Mesodermal cell (in vitro differentiated cells): Measurements from ENCODE around the gene COP1.

Source experiments
- H3K27ac ChIP-seq: 2 replicates; pipeline ENCODE4 v1.7.0; 2013; ENCODE audit warnings: mild to moderate bottlenecking, low read depth, low read length, moderate library complexity; ENCODE audit not compliant: severe bottlenecking
- H3K36me3 ChIP-seq: 2 replicates; pipeline ENCODE4 v1.7.1; 2013; ENCODE audit warnings: mild to moderate bottlenecking, low read length, moderate library complexity; ENCODE audit not compliant: control insufficient read depth, insufficient read depth
- H3K4me1 ChIP-seq: one replicate; pipeline ENCODE4 v1.7.1; 2013; ENCODE audit warnings: mild to moderate bottlenecking, low read length; ENCODE audit not compliant: insufficient read depth, control insufficient read depth, poor library complexity, severe bottlenecking
- H3K4me3 ChIP-seq: 2 replicates; pipeline ENCODE4 v1.7.0; 2013; ENCODE audit warnings: low read length, control low read depth, mild to moderate bottlenecking; ENCODE audit not compliant: insufficient read depth, poor library complexity, severe bottlenecking; ENCODE audit errors: extremely low read depth
- H3K9me3 ChIP-seq: 2 replicates; pipeline ENCODE4 v1.7.1; 2013; ENCODE audit warnings: mild to moderate bottlenecking, low read length, moderate library complexity; ENCODE audit not compliant: control insufficient read depth
- WGBS, 2 experiments: methylation state at CpG; one replicate each; pipeline ENCODE4 v1.1.5; 2013; ENCODE audit warnings: missing lambda C conversion rate in 2 of 2; ENCODE audit not compliant: insufficient coverage in 2 of 2; 5-methylcytosine and 5-hydroxymethylcytosine counted together

The COP1 gene

DNA sequence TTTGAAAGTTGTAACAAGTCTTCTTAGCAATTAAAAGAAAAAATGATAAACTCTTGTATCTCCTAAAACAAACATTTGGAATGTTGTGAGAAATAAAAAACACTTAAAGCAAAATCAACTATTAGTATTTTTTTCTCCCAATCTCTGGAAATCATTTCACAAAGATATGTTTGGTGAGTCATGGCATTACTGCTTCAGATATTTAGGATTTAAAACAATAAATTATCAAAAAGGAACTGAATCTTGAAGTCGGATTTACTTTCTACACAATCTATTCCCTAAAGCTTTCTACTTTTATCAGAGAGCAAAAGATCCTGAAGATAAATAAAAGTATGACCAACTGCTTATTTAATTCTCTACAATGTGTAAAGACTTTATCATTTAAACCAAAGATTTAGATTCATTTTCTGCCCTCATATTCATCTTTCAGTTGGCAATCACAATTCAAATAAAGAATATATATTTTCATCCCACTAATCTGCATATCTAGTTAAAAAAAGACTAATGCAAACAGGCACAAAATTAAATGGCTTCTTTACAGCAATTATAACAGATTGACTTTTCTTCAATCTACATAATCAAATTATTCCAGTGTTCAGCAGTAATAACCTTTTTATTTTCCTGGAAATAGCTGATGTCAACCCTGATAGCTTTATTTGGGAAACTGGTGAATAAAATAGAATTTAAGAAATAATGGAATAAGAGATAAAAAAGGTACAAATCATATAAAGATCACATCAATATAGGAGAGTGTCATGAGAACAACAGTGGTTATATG, 230.0 kb downstream of the COP1 start:
- Histone ChIP-seq H3K36me3 (peaks cover 27% of the 10 kb centered on the region), H3K9me3 (no peaks in the 10 kb centered on the region), H3K27ac (no peak overlapping the region), H3K4me1 (no peaks in the 10 kb centered on the region), H3K4me3 (no peak overlapping the region)
- no CpG with 5 or more reads among the region's 1 CpG for WGBS, 2 experiments

GRCh38 chr1:175969231-175969630, 237.9 kb downstream of the COP1 start:
- H3K9me3 ChIP-seq = no peaks in the 10 kb centered on the region
- no peak overlapping the region for H3K4me3 ChIP-seq
- peaks cover 16% of the 10 kb centered on the region for H3K36me3 ChIP-seq
- H3K27ac ChIP-seq = no peak overlapping the region
- no peaks in the 10 kb centered on the region for H3K4me1 ChIP-seq

DNA sequence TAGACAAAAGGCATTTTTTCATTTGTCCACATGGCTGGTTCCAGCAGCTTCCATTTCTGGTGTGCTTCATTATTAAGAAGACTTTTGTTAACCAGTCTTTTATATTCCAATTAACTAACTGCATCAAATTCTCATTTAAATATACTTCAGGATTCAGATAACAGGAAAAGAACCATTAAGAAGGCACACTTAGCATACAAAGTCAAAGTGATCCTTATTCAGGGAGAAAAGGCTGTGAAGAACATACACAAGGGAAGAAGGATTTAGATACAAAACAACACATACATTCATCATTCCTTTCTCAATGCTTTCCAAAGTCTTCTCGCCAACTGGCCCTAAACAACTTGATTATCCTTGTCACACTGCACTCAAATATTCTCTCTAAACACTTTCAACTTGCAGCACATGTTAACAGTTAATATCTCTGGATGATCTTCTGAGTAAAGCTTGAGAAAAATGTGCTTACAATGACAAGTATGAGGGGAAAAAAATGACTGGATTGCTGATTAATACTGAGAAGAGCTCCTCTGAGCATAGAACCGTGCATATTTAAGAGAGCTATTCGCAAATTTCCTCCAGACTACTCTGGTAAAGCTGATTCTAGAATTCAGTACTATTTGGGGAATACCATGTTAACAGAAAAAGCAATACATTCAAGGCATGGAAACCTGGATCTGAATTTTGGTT, 238.5 kb downstream of the COP1 start:
- H3K27ac ChIP-seq = no peak overlapping the region
- H3K4me1 ChIP-seq = no peaks in the 10 kb centered on the region
- H3K4me3 ChIP-seq = no peak overlapping the region
- 80% methylated on average over 1 of the region's 3 CpGs; no CpG with 5 or more reads in 1 of the 2 experiments for WGBS, 2 experiments
- H3K36me3 ChIP-seq = peaks cover 16% of the 10 kb centered on the region
- no peaks in the 10 kb centered on the region for H3K9me3 ChIP-seq

DNA sequence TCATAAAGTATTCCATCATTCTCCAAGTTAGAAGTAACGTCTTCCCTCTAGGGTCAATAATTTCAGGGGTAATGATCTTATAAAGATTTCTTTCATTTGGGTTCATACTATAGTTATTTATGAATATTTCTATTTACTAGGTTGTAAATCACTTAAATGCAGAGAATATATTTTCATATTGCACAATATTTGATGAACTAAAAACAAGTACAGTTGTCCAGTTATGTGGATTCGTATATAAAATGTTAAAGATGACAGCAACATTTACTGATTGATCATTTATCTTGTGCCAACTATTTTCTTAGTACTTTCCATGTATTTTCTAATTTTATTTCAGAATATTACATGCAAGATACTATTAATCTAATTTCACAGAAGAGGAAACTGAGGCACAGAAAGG, 243.3 kb downstream of the COP1 start:
- Histone ChIP-seq H3K9me3 (no peaks in the 10 kb centered on the region), H3K27ac (no peak overlapping the region), H3K4me1 (no peaks in the 10 kb centered on the region), H3K36me3 (peaks cover 13% of the 10 kb centered on the region), H3K4me3 (no peak overlapping the region)
- WGBS, 2 experiments = no CpG with 5 or more reads among the region's 2 CpGs

DNA sequence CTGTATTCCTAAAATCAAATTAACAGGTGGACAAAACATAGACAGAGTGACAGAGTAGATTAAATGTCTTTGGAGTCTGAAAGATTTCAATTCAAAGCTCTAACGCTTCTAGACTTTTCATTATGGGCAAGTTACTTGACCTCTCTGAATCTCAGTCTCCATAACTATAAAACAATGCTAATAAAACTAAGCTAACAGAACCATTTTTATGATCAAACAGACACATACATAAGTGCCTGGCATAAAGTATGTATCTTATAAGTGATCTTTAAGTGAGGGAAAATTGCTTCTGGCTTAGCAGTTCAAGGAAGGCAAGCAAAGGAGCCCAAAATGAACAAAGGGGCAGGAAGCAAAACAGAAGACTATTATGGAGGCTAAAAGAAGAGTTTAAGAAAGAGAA, 246.9 kb downstream of the COP1 start:
- H3K36me3 ChIP-seq = peaks cover 13% of the 10 kb centered on the region

DNA sequence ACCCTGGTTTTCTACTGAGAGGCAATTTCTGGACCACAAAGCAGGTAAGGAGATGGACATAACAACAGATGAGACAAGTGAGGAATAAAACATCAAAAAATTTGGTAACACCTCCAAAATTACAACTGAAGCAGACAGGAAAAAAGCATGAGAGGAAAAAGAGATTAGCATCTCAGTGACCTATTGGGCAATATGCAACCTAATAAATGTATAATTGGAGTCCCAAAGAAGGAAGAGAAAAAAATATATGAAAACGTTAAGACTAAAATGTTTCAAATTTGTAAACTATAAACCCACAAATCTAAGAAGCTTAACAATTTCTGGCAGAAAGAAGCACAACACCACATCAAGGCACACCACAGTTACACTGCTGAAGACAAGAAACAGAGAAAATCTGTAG, 255.5 kb downstream of the COP1 start:
- H3K27ac ChIP-seq = no peak overlapping the region
- no peaks in the 10 kb centered on the region for H3K9me3 ChIP-seq
- no CpG with 5 or more reads among the region's 1 CpG for WGBS, 2 experiments
- H3K36me3 ChIP-seq = peaks cover 25% of the 10 kb centered on the region
- no peaks in the 10 kb centered on the region for H3K4me1 ChIP-seq
- no peak overlapping the region for H3K4me3 ChIP-seq

More for the DNA sequence above, 246.9 kb downstream of the COP1 start:
- H3K4me3 ChIP-seq = no peak overlapping the region
- no peak overlapping the region for H3K27ac ChIP-seq
- H3K9me3 ChIP-seq = no peaks in the 10 kb centered on the region
- 100% methylated on average over 1 of the region's 1 CpG; no CpG with 5 or more reads in 1 of the 2 experiments for WGBS, 2 experiments
- no peaks in the 10 kb centered on the region for H3K4me1 ChIP-seq

- Histone ChIP-seq H3K4me1 (no peaks in the 10 kb centered on the region), H3K27ac (no peak overlapping the region), H3K4me3 (no peak overlapping the region), H3K9me3 (no peaks in the 10 kb centered on the region), H3K36me3 (peaks cover 46% of the 10 kb centered on the region)
Measured at GRCh38 chr1:175947771-175948170, 259.3 kb downstream of the COP1 start.

DNA sequence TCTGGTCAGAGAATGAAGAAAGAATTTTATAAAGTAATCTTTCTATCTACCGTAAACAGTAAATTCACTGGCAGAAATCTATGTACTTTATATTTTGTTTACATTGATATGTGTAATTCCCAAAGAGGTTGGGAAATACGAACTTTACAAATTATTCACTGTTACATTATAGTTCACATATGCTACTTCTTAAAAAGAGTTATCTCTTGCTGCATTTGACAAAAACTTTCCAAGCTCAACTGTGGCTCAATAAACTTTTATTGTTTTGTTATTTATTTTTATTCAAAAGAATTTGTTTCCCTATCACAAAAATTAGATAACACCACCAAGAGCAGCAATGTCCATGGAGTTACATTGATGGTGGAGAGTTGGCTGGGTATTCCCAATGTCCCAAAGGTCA, 262.5 kb downstream of the COP1 start:
- H3K4me3 ChIP-seq = no peak overlapping the region
- no peak overlapping the region for H3K27ac ChIP-seq
- H3K9me3 ChIP-seq = no peaks in the 10 kb centered on the region
- peaks cover 53% of the 10 kb centered on the region for H3K36me3 ChIP-seq
- H3K4me1 ChIP-seq = no peaks in the 10 kb centered on the region
- WGBS, 2 experiments = no CpG with 5 or more reads among the region's 2 CpGs

DNA sequence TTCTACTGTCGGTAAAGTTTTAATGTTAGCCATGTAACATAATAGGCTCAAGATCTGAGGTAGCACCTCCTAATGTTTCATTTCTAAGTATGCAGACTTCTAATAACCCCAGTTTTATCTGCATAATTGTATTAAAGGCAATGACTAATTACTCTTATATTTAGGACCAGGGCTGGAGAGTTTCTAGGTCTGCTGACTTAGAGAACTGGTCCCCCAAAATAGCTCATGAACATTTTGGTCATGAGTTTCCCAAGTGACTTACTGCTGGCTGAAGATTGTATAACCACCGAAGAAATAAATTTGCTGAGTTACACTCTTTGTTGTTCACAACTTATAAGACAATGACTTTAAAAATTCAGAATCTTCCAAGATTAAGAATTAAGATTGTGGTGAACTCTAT, 265.9 kb downstream of the COP1 start:
- Histone ChIP-seq H3K4me3 (no peak overlapping the region), H3K9me3 (no peaks in the 10 kb centered on the region), H3K36me3 (peaks cover 45% of the 10 kb centered on the region), H3K27ac (no peak overlapping the region), H3K4me1 (no peaks in the 10 kb centered on the region)
- 100% methylated on average over 1 of the region's 2 CpGs; no CpG with 5 or more reads in 1 of the 2 experiments for WGBS, 2 experiments

DNA sequence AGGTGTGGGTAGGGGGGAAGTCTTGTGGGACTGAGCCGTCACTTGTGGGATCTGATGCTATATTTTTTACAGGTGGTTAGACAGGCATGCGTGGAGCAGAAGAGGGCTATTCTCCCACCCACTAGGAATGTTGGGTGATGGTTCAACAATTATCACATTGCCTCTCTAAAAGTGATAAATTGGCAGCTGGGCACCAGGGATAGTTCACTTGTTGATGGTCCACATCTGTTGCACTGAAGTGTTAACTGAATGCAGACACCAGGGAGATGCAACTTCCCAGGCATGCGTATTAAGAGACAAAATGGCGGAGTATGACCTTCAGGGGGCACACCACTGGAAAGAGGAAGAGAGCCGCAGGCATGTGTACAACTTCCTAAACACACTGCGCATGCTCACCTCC, 270.4 kb downstream of the COP1 start:
- Histone ChIP-seq H3K36me3 (peaks cover 28% of the 10 kb centered on the region), H3K4me1 (no peaks in the 10 kb centered on the region), H3K9me3 (no peaks in the 10 kb centered on the region), H3K27ac (no peak overlapping the region), H3K4me3 (no peak overlapping the region)
- 90 to 93% methylated on average over 4 of the region's 6 CpGs for WGBS, 2 experiments

- Histone ChIP-seq H3K27ac (no peak overlapping the region), H3K4me3 (no peak overlapping the region), H3K4me1 (no peaks in the 10 kb centered on the region), H3K36me3 (peaks cover 22% of the 10 kb centered on the region), H3K9me3 (no peaks in the 10 kb centered on the region)
- WGBS, 2 experiments = 51 to 94% methylated on average over 2 to 3 of the region's 3 CpGs
Measured at GRCh38 chr1:175935566-175936115, 271.4 kb downstream of the COP1 start.
